Fibroblast of mammary gland (primary cell): ENCODE measurements around the gene MRPS24.

ENCODE experiments used
- DNase-seq: peaks from one replicate; pipeline ENCODE4 v3.0.0-alpha.2; 2010; ENCODE audit warnings: low read depth
- H3K4me3 ChIP-seq: 2 replicates; pipeline ENCODE4 v1.5.1; 2011; ENCODE audit warnings: low read depth, mild to moderate bottlenecking, low read length, moderate library complexity; ENCODE audit not compliant: control insufficient read depth
- TF ChIP-seq, protein P1 (sequence below): conservative IDR thresholded peaks from 2 replicates; pipeline ENCODE4 v1.5.1; 2011; ENCODE audit warnings: low read depth, low read length, inconsistent platforms; ENCODE audit not compliant: control insufficient read depth, insufficient read depth

Gene MRPS24

GRCh38 chr7:43869006-43869866 lies at the start of gene MRPS24:
Gene MRPS24, minus strand, starts transcription at chr7:43869517. Its CDS starts 22 bp downstream, at chr7:43869495.
- peak within 1 kb of the TSS; percentile 76 for H3K4me3 ChIP-seq
- peak; percentile 93 for DNase-seq
- TF ChIP-seq, protein P1, sequence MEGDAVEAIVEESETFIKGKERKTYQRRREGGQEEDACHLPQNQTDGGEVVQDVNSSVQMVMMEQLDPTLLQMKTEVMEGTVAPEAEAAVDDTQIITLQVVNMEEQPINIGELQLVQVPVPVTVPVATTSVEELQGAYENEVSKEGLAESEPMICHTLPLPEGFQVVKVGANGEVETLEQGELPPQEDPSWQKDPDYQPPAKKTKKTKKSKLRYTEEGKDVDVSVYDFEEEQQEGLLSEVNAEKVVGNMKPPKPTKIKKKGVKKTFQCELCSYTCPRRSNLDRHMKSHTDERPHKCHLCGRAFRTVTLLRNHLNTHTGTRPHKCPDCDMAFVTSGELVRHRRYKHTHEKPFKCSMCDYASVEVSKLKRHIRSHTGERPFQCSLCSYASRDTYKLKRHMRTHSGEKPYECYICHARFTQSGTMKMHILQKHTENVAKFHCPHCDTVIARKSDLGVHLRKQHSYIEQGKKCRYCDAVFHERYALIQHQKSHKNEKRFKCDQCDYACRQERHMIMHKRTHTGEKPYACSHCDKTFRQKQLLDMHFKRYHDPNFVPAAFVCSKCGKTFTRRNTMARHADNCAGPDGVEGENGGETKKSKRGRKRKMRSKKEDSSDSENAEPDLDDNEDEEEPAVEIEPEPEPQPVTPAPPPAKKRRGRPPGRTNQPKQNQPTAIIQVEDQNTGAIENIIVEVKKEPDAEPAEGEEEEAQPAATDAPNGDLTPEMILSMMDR: no peak

- no peak for DNase-seq
- TF ChIP-seq, protein P1: no peak
- H3K4me3 ChIP-seq: no peak overlapping the region
These were observed 46.6 kb upstream of the MRPS24 start for GRCh38 chr7:43915907-43916306.

DNA sequence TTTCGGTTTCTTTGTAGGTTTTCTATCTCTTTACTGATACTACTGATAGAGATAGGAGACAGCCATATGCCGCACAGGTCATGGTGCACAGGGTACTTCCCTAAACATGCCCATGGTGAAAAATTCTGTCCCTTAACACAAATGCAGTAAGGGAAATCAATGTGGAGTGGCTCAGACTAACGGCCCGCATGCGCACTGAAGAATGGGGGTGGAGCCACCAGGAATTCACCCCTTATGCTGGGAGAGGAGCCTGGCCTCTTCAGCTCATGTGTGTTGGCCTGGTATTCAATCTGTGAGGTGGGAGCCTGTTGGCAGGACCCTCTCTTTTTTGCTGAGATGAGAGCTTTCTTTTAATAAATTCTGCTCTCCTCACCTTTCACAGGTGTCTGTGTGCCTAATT lies 45.5 kb upstream of the MRPS24 start:
- no peak for DNase-seq
- H3K4me3 ChIP-seq: no peak overlapping the region
- TF ChIP-seq, protein P1: no peak

GRCh38 chr7:43906331-43907010 lies 37.2 kb upstream of the MRPS24 start, which contains the start of gene URGCP:
Gene URGCP, minus strand, starts transcription at chr7:43906596. Its CDS starts 21 bp downstream, at chr7:43906575.
- TF ChIP-seq, protein P1: no peak
- H3K4me3 ChIP-seq: peak within 1 kb of the TSS; percentile 76
- DNase-seq: no peak

DNA sequence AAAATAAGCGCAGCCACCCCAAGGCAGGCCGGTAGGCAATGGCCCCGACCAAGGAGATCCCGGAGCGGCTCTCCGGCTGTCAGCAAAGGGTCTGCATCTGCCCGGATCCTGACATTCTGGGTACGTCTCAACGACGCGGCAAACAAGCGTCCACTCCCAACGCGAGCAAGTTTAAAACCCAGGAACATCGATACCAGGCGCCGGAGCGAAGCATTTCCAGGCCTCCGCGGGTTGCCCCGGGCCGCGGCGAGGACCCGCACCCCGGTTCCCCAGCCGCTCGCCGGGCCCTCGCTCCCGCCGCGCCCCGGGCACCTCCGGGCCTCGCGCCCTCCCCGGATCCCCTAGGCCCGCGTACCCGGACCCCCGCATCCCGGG lies 36.6 kb upstream of the MRPS24 start:
- H3K4me3 ChIP-seq: peak overlapping the region; percentile 76
- TF ChIP-seq, protein P1: no peak
- peak; percentile 33 for DNase-seq

DNA sequence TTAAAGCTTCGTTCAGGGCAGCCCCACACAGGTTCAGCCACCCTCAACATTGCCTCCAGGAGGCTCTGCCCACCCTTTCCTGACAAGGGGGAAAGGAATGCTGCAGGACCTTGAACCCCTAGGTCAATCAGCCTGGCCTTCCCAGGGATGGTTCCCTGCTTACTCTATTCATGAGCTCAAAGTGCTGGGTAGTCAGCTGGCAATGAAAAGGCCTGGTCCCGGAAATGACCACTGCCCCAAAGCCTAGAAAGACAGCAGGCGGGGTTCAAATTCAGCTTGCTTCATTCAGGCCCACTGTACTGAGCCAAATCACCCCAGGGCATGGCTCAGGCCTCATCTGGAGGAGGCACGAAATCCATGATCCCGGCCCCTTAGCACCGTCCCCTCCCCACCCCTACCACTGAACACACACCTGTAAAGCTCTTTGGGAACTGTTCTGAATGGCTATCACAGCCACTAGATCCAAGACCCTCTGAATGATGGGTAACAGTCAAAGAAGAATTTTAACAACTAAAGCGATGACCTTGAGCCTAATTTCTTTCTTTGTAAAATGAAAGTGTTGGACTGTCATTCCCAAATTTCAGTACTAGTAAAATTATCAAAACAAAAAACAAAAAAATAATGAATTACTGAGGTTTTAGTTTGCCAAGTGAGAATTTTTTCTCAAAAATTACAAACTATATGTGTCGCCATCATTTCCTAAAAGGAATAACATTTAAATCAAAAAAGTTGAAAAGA lies 36.1 kb upstream of the MRPS24 start:
- DNase-seq: peak; percentile 52
- TF ChIP-seq, protein P1: no peak
- H3K4me3 ChIP-seq: peak overlapping the region; percentile 76
